Muscle layer of colon (tissue), 2 donors: ENCODE measurements around the gene RGS17.
"Not testable (repeated sequence)": the region's sequence is repeated elsewhere in the genome, so short reads cannot be mapped to it uniquely, and the experiment has no call there.

Experiments used
- H3K27ac ChIP-seq: one replicate; pipeline ENCODE4 v1.7.0; 2013; ENCODE audit warnings: low read depth, mild to moderate bottlenecking, low read length, moderate library complexity
- H3K27me3 ChIP-seq, 2 donors: one replicate each; pipeline ENCODE4 v1.7.0; 2013; ENCODE audit warnings: low read length in 2 of 2, mild to moderate bottlenecking in 2 of 2; ENCODE audit not compliant: insufficient read depth in 2 of 2, control insufficient read depth in 1 of 2
- H3K36me3 ChIP-seq: one replicate; pipeline ENCODE4 v1.7.0; 2013; ENCODE audit warnings: mild to moderate bottlenecking, low read length; ENCODE audit not compliant: insufficient read depth
- H3K4me1 ChIP-seq: one replicate; pipeline ENCODE4 v1.7.0; 2013; ENCODE audit warnings: mild to moderate bottlenecking, low read length; ENCODE audit not compliant: insufficient read depth
- H3K4me3 ChIP-seq, 2 donors: one replicate each; pipeline ENCODE4 v1.7.0; 2013; ENCODE audit warnings: low read length in 2 of 2, low read depth in 1 of 2, mild to moderate bottlenecking in 1 of 2, moderate library complexity in 1 of 2
- H3K9ac ChIP-seq: one replicate; pipeline ENCODE4 v1.7.0; 2013; ENCODE audit warnings: low read length
- H3K9me3 ChIP-seq: one replicate; pipeline ENCODE4 v1.7.0; 2013; ENCODE audit warnings: mild to moderate bottlenecking, low read length
- donor health status: abdominal sarcoma.
- donor health status: Adenocarcinoma of cecum.

Gene RGS17

DNA sequence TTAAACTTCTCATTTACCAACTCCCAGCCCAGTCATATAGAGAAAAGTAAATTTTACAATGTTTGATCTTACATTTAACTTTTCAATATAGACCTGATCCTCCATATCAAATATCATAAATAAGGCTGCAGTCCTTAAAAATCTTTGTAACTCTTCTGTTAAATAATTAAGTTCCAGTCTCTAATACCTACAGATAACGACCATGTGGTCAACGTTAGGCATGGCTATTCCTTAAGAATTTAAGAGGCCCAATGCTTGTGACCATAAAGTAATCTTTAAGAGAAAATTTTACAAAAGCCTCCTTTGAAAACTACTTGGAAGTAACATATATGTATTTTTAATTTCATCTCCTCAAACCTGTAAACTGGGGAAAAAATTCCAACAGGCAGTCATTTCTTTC is 149.9 kb downstream of the RGS17 start:
- Histone ChIP-seq H3K27me3 (no peaks in the 10 kb centered on the region), H3K4me3 (no peak overlapping the region), H3K9ac (no peak overlapping the region), H3K36me3 (no peaks in the 10 kb centered on the region), H3K27ac (no peak overlapping the region), H3K4me1 (peaks cover 21% of the 10 kb centered on the region), H3K9me3 (no peaks in the 10 kb centered on the region)

DNA sequence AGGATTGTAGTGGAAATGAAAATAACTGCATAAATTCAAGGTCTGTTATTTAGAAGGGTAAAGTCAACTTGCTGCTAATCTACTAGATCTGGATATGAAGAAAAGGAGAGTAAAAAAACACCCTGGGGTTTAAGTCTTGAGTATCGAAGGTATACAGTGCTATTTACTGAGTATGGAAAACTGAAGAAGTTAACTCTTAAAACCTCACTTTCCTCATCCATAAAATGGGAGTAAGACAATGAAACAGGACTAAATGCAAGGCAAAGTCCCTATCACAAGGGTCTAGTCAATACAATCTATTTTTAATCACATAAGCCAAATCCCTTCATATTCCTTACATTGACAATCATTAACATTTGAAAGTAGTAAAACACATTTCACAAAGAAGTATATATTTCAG is 150.4 kb downstream of the RGS17 start:
- Histone ChIP-seq H3K9me3 (no peaks in the 10 kb centered on the region), H3K4me3 (no peak overlapping the region), H3K27ac (no peak overlapping the region), H3K27me3 (no peaks in the 10 kb centered on the region), H3K36me3 (no peaks in the 10 kb centered on the region), H3K9ac (no peak overlapping the region), H3K4me1 (peaks cover 21% of the 10 kb centered on the region)

GRCh38 chr6:152979116-152979515 is 152.0 kb downstream of the RGS17 start:
- Histone ChIP-seq H3K9me3 (no peaks in the 10 kb centered on the region), H3K4me3 (no peak overlapping the region), H3K27ac (no peak overlapping the region), H3K36me3 (no peaks in the 10 kb centered on the region), H3K9ac (no peak overlapping the region), H3K4me1 (peaks cover 9% of the 10 kb centered on the region), H3K27me3 (no peaks in the 10 kb centered on the region)

DNA sequence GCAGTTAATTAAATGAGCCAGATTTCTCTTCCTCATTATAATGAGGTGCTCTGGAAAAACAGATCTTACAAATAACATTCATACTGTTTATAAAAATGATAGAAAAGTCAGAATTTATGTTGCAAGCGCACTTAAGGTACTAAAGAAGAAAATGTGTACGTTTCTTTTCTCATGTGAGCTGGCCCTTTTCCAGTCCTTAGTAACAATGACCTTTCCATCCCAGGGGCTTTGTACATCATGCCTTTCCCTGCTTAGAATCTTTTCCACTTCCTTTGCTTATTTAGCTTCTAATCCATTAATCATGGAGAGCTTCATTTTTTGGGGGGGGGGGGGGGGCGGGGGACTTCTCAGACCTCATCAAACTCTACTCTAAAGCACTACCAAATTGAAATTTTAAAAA is 153.0 kb downstream of the RGS17 start:
- no peaks in the 10 kb centered on the region for H3K9me3 ChIP-seq
- H3K4me1 ChIP-seq = peaks cover 9% of the 10 kb centered on the region
- H3K4me3 ChIP-seq = no peak overlapping the region
- no peak overlapping the region for H3K9ac ChIP-seq
- H3K27me3 ChIP-seq = no peaks in the 10 kb centered on the region
- no peak overlapping the region for H3K27ac ChIP-seq
- H3K36me3 ChIP-seq = no peaks in the 10 kb centered on the region

GRCh38 chr6:152977556-152977955 is 153.5 kb downstream of the RGS17 start:
- H3K9ac ChIP-seq = no peak overlapping the region
- H3K4me3 ChIP-seq = no peak overlapping the region
- peaks cover 7% of the 10 kb centered on the region for H3K4me1 ChIP-seq
- no peak overlapping the region for H3K27ac ChIP-seq
- H3K9me3 ChIP-seq = no peaks in the 10 kb centered on the region
- no peaks in the 10 kb centered on the region for H3K36me3 ChIP-seq
- no peaks in the 10 kb centered on the region for H3K27me3 ChIP-seq

DNA sequence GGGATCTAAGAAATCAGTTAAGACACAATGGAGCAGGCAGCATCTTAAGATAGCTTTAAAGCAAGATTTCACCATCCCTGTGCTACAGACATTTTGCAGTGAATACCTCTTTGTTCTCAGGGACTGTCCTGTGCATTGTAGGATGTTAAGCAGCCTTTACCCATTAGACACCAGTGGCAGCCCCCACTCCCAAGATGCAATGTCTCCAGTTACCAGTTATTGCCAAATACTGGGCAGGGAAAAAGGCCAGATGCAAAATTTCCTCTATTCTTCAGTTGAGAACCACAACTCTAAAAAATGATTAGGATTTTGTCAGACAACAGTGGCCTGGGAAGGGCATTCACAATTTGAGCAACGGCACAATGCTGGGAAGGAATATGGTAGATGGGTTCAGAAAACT is 154.3 kb downstream of the RGS17 start:
- Histone ChIP-seq H3K27me3 (no peaks in the 10 kb centered on the region), H3K9me3 (no peaks in the 10 kb centered on the region), H3K4me3 (no peak overlapping the region), H3K27ac (no peak overlapping the region), H3K36me3 (no peaks in the 10 kb centered on the region), H3K4me1 (no peaks in the 10 kb centered on the region), H3K9ac (no peak overlapping the region)

DNA sequence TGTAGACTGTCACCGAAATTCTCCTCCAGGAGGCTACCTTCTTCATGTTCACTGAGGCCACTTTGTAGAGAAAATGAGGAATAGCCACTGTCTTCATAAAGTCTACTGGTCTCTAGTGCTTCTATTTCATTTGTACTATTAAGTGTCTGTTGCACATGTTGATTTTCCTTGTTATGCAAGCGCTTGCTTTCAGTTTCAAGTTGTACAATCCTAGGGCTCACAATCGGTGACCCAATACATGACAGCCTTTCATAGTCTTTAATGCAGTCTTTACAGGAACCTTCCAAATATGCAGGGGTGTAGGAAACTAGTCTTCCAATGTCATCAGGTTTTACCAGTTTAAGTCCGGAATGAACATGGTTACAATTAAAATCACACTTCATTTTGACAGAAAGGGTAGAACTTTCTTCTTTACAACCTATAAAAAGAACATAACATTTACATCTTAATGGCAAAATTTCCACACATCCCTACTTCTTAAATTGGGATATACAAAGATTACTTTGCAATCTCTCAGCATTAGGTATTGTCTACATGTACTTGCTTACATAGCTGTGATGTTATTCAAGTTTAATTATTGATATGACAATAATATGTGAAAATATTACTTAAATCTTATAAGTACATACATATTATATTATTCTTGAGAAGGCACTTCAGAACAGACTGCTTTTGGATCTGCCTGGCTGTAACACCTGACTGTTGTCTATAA is 155.7 kb downstream of the RGS17 start:
- no peak overlapping the region for H3K9ac ChIP-seq
- H3K27ac ChIP-seq = no peak overlapping the region
- H3K4me3 ChIP-seq = no peak overlapping the region
- H3K36me3 ChIP-seq = peaks cover 7% of the 10 kb centered on the region
- no peaks in the 10 kb centered on the region for H3K9me3 ChIP-seq
- H3K4me1 ChIP-seq = no peaks in the 10 kb centered on the region
- H3K27me3 ChIP-seq = no peaks in the 10 kb centered on the region

GRCh38 chr6:152973916-152974315 is 157.2 kb downstream of the RGS17 start:
- no peak overlapping the region for H3K4me3 ChIP-seq
- H3K9ac ChIP-seq = no peak overlapping the region
- no peak overlapping the region for H3K27ac ChIP-seq
- no peaks in the 10 kb centered on the region for H3K27me3 ChIP-seq
- no peaks in the 10 kb centered on the region for H3K4me1 ChIP-seq
- H3K9me3 ChIP-seq = no peaks in the 10 kb centered on the region
- peaks cover 7% of the 10 kb centered on the region for H3K36me3 ChIP-seq

GRCh38 chr6:152969688-152970418 is 161.2 kb downstream of the RGS17 start:
- no peak overlapping the region for H3K4me3 ChIP-seq
- no peak overlapping the region for H3K9ac ChIP-seq
- peaks cover 7% of the 10 kb centered on the region for H3K36me3 ChIP-seq
- H3K27me3 ChIP-seq = no peaks in the 10 kb centered on the region
- no peak overlapping the region for H3K27ac ChIP-seq
- H3K9me3 ChIP-seq = no peaks in the 10 kb centered on the region
- H3K4me1 ChIP-seq = no peaks in the 10 kb centered on the region

GRCh38 chr6:152966168-152966894 is 164.8 kb downstream of the RGS17 start:
- H3K27me3 ChIP-seq, H3K4me1 ChIP-seq, H3K36me3 ChIP-seq, H3K9ac ChIP-seq, H3K9me3 ChIP-seq, H3K4me3 ChIP-seq, H3K27ac ChIP-seq: not testable (repeated sequence)

DNA sequence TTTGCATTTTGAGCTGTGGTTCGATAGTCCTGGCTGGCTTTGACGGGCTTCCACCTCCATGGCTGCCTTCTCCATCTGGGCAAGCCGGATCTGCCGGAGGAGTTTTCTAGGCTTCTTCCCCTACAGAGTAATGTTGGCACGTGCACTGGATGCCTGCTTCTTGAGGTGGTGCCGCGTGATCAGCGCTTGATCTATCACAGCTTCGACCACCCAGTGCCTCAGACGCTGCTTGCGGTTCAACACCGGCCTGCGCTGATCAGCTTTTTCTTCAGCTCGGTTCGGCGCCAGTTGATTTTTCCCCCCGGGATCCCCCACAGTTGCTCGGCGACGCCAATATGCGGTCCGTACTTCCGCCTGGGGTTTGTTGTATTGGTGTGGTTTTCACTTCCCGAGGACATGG is 171.7 kb downstream of the RGS17 start:
- no peak overlapping the region for H3K27ac ChIP-seq

More for the DNA sequence above, 171.7 kb downstream of the RGS17 start:
- H3K27me3 ChIP-seq = no peaks in the 10 kb centered on the region
- H3K9ac ChIP-seq = no peak overlapping the region
- H3K4me1 ChIP-seq = no peaks in the 10 kb centered on the region
- H3K36me3 ChIP-seq = no peaks in the 10 kb centered on the region
- H3K4me3 ChIP-seq = no peak overlapping the region
- no peaks in the 10 kb centered on the region for H3K9me3 ChIP-seq
